Smooth muscle cell (in vitro differentiated cells): Measurements from ENCODE around the gene LGALS12. TPM values are rescaled to one million over a fixed set of nuclear protein-coding genes. Genes with fewer than 3 reads are reported as not detected.

ENCODE experiments used
- DNase-seq: peaks from one replicate; lab custom pipeline; 2025; ENCODE audit not compliant: unreplicated experiment; lab: John Stamatoyannopoulos, UW
- H2AFZ ChIP-seq: fragments of 200-600 bp; sonication (generic); 2 replicates; pipeline ENCODE4 v1.6.0; 2016; ENCODE audit warnings: antibody characterized with exemption, low read depth, mild to moderate bottlenecking
- H3F3A ChIP-seq: fragments of 200-600 bp; sonication (generic); 2 replicates; pipeline ENCODE4 v1.6.0; 2017; ENCODE audit warnings: antibody characterized with exemption, low read depth
- H3K27ac ChIP-seq: fragments of 200-600 bp; sonication (generic); 2 replicates; pipeline ENCODE4 v1.5.1; 2016; ENCODE audit warnings: low read depth, mild to moderate bottlenecking
- H3K27me3 ChIP-seq: fragments of 200-600 bp; sonication (generic); 2 replicates; pipeline ENCODE4 v1.6.1; 2016; ENCODE audit warnings: low read depth, mild to moderate bottlenecking
- H3K36me3 ChIP-seq: fragments of 200-600 bp; sonication (generic); 2 replicates; pipeline ENCODE4 v1.5.1; 2016; ENCODE audit warnings: low read depth
- H3K4me1 ChIP-seq: fragments of 200-600 bp; sonication (generic); 2 replicates; pipeline ENCODE4 v1.5.1; 2016; ENCODE audit warnings: low read depth
- H3K4me2 ChIP-seq: fragments of 200-600 bp; sonication (generic); 2 replicates; pipeline ENCODE4 v1.6.0; 2016; ENCODE audit warnings: mild to moderate bottlenecking
- H3K4me3 ChIP-seq: fragments of 200-600 bp; sonication (generic); 2 replicates; pipeline ENCODE4 v1.5.1; 2016; ENCODE audit warnings: mild to moderate bottlenecking
- H3K79me2 ChIP-seq: fragments of 200-600 bp; sonication (generic); 2 replicates; pipeline ENCODE4 v1.6.0; 2016; ENCODE audit warnings: low read depth, mild to moderate bottlenecking
- H3K9ac ChIP-seq: fragments of 200-600 bp; sonication (generic); 2 replicates; pipeline ENCODE4 v1.6.0; 2016; ENCODE audit warnings: low read depth
- H3K9me3 ChIP-seq: fragments of 200-600 bp; sonication (generic); replicated peaks from 2 replicates; pipeline ENCODE4 v1.5.1; 2016; ENCODE audit warnings: low read depth
- H4K20me1 ChIP-seq: fragments of 200-600 bp; sonication (generic); 2 replicates; pipeline ENCODE4 v1.6.0; 2016; ENCODE audit warnings: low read depth
- CTCF ChIP-seq: fragments of 200-600 bp; sonication (generic); IDR thresholded peaks from 2 replicates; pipeline ENCODE4 v1.5.1; 2017; ENCODE audit warnings: borderline replicate concordance, mild to moderate bottlenecking, antibody characterized with exemption; ENCODE audit not compliant: insufficient read depth, poor library complexity, severe bottlenecking
- WGBS: methylation state at CpG from one replicate; pipeline ENCODE4 v1.1.7; 2016; ENCODE audit warnings: low lambda C conversion rate; 5-methylcytosine and 5-hydroxymethylcytosine counted together
- polyA plus RNA-seq: library from polyadenylated mRNA; unstranded; fragments of >200 nt; fragmentation: Nextera tagmentation; extraction: Ambion mirVana; gene quantifications from 2 replicates; pipeline ENCODE4 v1.2.1, GENCODE V29; 2016
- total RNA-seq: library from RNA; depleted of rRNA; stranded (reverse); fragments of >200 nt; gene quantifications from 2 replicates; pipeline ENCODE4 v1.2.3, GENCODE V29; 2014

Gene LGALS12
- total and polyA plus RNA-seq, 2 experiments from 2014 or later = not detected

- no peak for TF ChIP-seq CTCF
- Histone ChIP-seq H3K79me2 (no peaks in the 10 kb centered on the region), H3K4me1 (no peaks in the 10 kb centered on the region), H4K20me1 (no peaks in the 10 kb centered on the region), H3K9me3 (no peaks in the 10 kb centered on the region), H3K4me3 (no peak overlapping the region), H3K27me3 (no peaks in the 10 kb centered on the region), H3K9ac (no peak overlapping the region), H3K4me2 (no peak overlapping the region), H2AFZ (no peak overlapping the region), H3K27ac (no peak overlapping the region), H3K36me3 (no peaks in the 10 kb centered on the region), H3F3A (no peaks in the 10 kb centered on the region)
- WGBS = 84% methylated on average over 7 of the region's 7 CpGs
- DNase-seq = no peak
These were observed 54.8 kb downstream of the LGALS12 start for GRCh38 chr11:63560506-63561180.

- Histone ChIP-seq H4K20me1 (no peaks in the 10 kb centered on the region), H3K4me1 (peaks cover 4% of the 10 kb centered on the region)
- WGBS = 95% methylated on average over 13 of the region's 13 CpGs
These were observed 57.5 kb downstream of the LGALS12 start, which contains the start of gene PLAAT2 for GRCh38 chr11:63563201-63564055. Gene PLAAT2 (minus strand): TSS chr11:63563379. CDS start chr11:63563324, 55 bp downstream.

GRCh38 chr11:63564056-63564774 lies 58.3 kb downstream of the LGALS12 start:
- no peak overlapping the region for H3K4me3 ChIP-seq
- no peak overlapping the region for H2AFZ ChIP-seq
- peaks cover 4% of the 10 kb centered on the region for H3K4me1 ChIP-seq
- no peak overlapping the region for H3K27ac ChIP-seq
- no peak overlapping the region for H3K4me2 ChIP-seq
- peaks cover 5% of the 10 kb centered on the region for H3F3A ChIP-seq
- no peaks in the 10 kb centered on the region for H3K9me3 ChIP-seq
- 94% methylated on average over 7 of the region's 7 CpGs for WGBS
- no peak for TF ChIP-seq CTCF
- no peaks in the 10 kb centered on the region for H3K79me2 ChIP-seq
- H3K27me3 ChIP-seq = no peaks in the 10 kb centered on the region
- H4K20me1 ChIP-seq = no peaks in the 10 kb centered on the region
- DNase-seq = no peak
- H3K36me3 ChIP-seq = no peaks in the 10 kb centered on the region
- no peak overlapping the region for H3K9ac ChIP-seq

More at GRCh38 chr11:63563201-63564055, 57.5 kb downstream of the LGALS12 start, which contains the start of gene PLAAT2:
- H2AFZ ChIP-seq = no peak within 1 kb of the TSS
- TF ChIP-seq CTCF = no peak
- no peak within 1 kb of the TSS for H3K4me2 ChIP-seq
- H3K4me3 ChIP-seq = no peak within 1 kb of the TSS
- no peaks in the 10 kb centered on the region for H3K79me2 ChIP-seq
- no peaks in the 10 kb centered on the region for H3K27me3 ChIP-seq
- no peak within 1 kb of the TSS for H3K27ac ChIP-seq
- peaks cover 5% of the 10 kb centered on the region for H3F3A ChIP-seq
- no peaks in the 10 kb centered on the region for H3K36me3 ChIP-seq
- no peaks in the 10 kb centered on the region for H3K9me3 ChIP-seq
- no peak within 1 kb of the TSS for H3K9ac ChIP-seq
- no peak for DNase-seq
